ENCODE data around the gene SSBP3.

DNA sequence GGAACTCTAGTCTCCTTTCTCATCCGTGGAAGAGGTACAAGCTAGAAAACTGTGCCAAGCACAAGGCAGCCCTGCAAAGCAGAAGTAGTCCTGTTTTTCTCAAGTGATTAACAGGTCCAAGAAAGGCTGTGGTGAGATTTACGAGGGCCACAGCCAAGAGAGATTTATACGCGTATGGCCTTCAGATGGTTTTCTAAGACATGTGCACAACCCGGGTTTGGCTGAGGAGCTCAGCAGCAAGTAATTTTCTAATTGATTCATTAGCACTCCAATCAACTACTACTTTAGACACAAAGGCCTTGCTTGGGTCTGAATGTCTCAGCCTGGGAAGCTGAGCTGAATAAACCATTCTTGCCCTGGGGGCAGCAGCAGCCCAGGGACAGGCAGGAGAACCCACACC lies 55.8 kb downstream of the SSBP3 start:
- TF ChIP-seq CTCF (IDR thresholded peaks at IDR 0.05; ENCODE audit: insufficient read depth, low read length), result no peak
- TF ChIP-seq POLR2AphosphoS5 (IDR thresholded peaks at IDR 0.05; ENCODE audit: low read depth), result no peak
- TF ChIP-seq, protein P1, sequence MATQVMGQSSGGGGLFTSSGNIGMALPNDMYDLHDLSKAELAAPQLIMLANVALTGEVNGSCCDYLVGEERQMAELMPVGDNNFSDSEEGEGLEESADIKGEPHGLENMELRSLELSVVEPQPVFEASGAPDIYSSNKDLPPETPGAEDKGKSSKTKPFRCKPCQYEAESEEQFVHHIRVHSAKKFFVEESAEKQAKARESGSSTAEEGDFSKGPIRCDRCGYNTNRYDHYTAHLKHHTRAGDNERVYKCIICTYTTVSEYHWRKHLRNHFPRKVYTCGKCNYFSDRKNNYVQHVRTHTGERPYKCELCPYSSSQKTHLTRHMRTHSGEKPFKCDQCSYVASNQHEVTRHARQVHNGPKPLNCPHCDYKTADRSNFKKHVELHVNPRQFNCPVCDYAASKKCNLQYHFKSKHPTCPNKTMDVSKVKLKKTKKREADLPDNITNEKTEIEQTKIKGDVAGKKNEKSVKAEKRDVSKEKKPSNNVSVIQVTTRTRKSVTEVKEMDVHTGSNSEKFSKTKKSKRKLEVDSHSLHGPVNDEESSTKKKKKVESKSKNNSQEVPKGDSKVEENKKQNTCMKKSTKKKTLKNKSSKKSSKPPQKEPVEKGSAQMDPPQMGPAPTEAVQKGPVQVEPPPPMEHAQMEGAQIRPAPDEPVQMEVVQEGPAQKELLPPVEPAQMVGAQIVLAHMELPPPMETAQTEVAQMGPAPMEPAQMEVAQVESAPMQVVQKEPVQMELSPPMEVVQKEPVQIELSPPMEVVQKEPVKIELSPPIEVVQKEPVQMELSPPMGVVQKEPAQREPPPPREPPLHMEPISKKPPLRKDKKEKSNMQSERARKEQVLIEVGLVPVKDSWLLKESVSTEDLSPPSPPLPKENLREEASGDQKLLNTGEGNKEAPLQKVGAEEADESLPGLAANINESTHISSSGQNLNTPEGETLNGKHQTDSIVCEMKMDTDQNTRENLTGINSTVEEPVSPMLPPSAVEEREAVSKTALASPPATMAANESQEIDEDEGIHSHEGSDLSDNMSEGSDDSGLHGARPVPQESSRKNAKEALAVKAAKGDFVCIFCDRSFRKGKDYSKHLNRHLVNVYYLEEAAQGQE (IDR thresholded peaks at IDR 0.05; ENCODE audit: insufficient replicate concordance, low read depth), result no peak
- TF ChIP-seq GABPA (IDR thresholded peaks at IDR 0.05; ENCODE audit: low read depth), result no peak

Data from HL-60 (cell line).